Measurements from ENCODE around the gene PDC. TPM values are rescaled to one million over a fixed set of nuclear protein-coding genes. Genes with fewer than 3 reads are reported as not detected.

The PDC gene
- total RNA-seq, 1 experiment from 2014 or later: not detected

- Mint-ChIP-seq H3K27ac (ENCODE audit: unreplicated experiment) (no peak overlapping the region), H3K9me3 (ENCODE audit: unreplicated experiment) (peaks cover 6% of the 10 kb centered on the region), H3K36me3 (ENCODE audit: insufficient read depth, unreplicated experiment) (no peaks in the 10 kb centered on the region), H3K4me1 (ENCODE audit: low read depth, unreplicated experiment) (peaks cover 19% of the 10 kb centered on the region), H3K27me3 (ENCODE audit: insufficient read depth, unreplicated experiment) (no peaks in the 10 kb centered on the region), H3K4me3 (ENCODE audit: unreplicated experiment) (no peak overlapping the region)
- POLR2A ChIA-PET: no interaction called here
- H3K9me3 ChIP-seq: no peaks in the 10 kb centered on the region
- CTCF ChIA-PET: no interaction called here
- H3K27me3 ChIP-seq (replicated peaks; ENCODE audit: control insufficient read depth, insufficient read depth, low read length): no peaks in the 10 kb centered on the region
- no TSS peak for BruUV-seq (replicated peaks)
- H3K4me1 ChIP-seq: peaks cover 10% of the 10 kb centered on the region; the same call in 1 of the 2 replicates
- TF ChIP-seq CTCF (IDR thresholded peaks at IDR 0.05; ENCODE audit: insufficient read depth in 1 of 2, low read depth in 1 of 2, low read length in 1 of 2, severe bottlenecking in 1 of 2, unreplicated experiment in 1 of 2): no peak
- H3K36me3 ChIP-seq (ENCODE audit: control insufficient read depth, insufficient read depth, low read length): no peaks in the 10 kb centered on the region
- DNase-seq: no peak
- intact Hi-C loops (cut with micrococcal nuclease; ENCODE audit: unreplicated experiment): no loop called here
- no peak overlapping the region for H3K4me3 ChIP-seq (ENCODE audit: low read depth, low read length)
These were observed 22.3 kb downstream of the PDC start for GRCh38 chr1:186438567-186438966.

- Mint-ChIP-seq H3K27me3 (ENCODE audit: insufficient read depth, unreplicated experiment) (no peaks in the 10 kb centered on the region), H3K4me1 (ENCODE audit: low read depth, unreplicated experiment) (peaks cover 3% of the 10 kb centered on the region), H3K4me3 (ENCODE audit: unreplicated experiment) (no peak overlapping the region), H3K36me3 (ENCODE audit: insufficient read depth, unreplicated experiment) (no peaks in the 10 kb centered on the region), H3K9me3 (ENCODE audit: unreplicated experiment) (peaks cover 6% of the 10 kb centered on the region), H3K27ac (ENCODE audit: unreplicated experiment) (no peak overlapping the region)
- ChIA-PET POLR2A (no interaction called here), CTCF (no interaction called here)
- DNase-seq: no peak
- no peak for TF ChIP-seq CTCF (IDR thresholded peaks at IDR 0.05; ENCODE audit: insufficient read depth in 1 of 2, low read depth in 1 of 2, low read length in 1 of 2, severe bottlenecking in 1 of 2, unreplicated experiment in 1 of 2)
- intact Hi-C loops (cut with micrococcal nuclease; ENCODE audit: unreplicated experiment): no loop called here
- Histone ChIP-seq H3K4me1 (no peaks in the 10 kb centered on the region), H3K27me3 (replicated peaks; ENCODE audit: control insufficient read depth, insufficient read depth, low read length) (no peaks in the 10 kb centered on the region), H3K9me3 (no peaks in the 10 kb centered on the region), H3K4me3 (ENCODE audit: low read depth, low read length) (no peak overlapping the region), H3K36me3 (ENCODE audit: control insufficient read depth, insufficient read depth, low read length) (no peaks in the 10 kb centered on the region)
- BruUV-seq (replicated peaks): no TSS peak
These were observed 25.6 kb downstream of the PDC start for GRCh38 chr1:186435336-186435735.

- no peak for DNase-seq
- Mint-ChIP-seq H3K9me3 (ENCODE audit: unreplicated experiment) (no peaks in the 10 kb centered on the region), H3K27ac (ENCODE audit: unreplicated experiment) (no peak overlapping the region), H3K36me3 (ENCODE audit: insufficient read depth, unreplicated experiment) (no peaks in the 10 kb centered on the region), H3K4me1 (ENCODE audit: low read depth, unreplicated experiment) (no peaks in the 10 kb centered on the region), H3K4me3 (ENCODE audit: unreplicated experiment) (no peak overlapping the region), H3K27me3 (ENCODE audit: insufficient read depth, unreplicated experiment) (no peaks in the 10 kb centered on the region)
- ChIA-PET CTCF (no interaction called here), POLR2A (no interaction called here)
- intact Hi-C loops (cut with micrococcal nuclease; ENCODE audit: unreplicated experiment): no loop called here
- BruUV-seq (replicated peaks): no TSS peak
- no peak for TF ChIP-seq CTCF (IDR thresholded peaks at IDR 0.05; ENCODE audit: insufficient read depth in 1 of 2, low read depth in 1 of 2, low read length in 1 of 2, severe bottlenecking in 1 of 2, unreplicated experiment in 1 of 2)
- H3K4me1 ChIP-seq: no peaks in the 10 kb centered on the region
- H3K36me3 ChIP-seq (ENCODE audit: control insufficient read depth, insufficient read depth, low read length): no peaks in the 10 kb centered on the region
- no peaks in the 10 kb centered on the region for H3K9me3 ChIP-seq
- H3K27me3 ChIP-seq (replicated peaks; ENCODE audit: control insufficient read depth, insufficient read depth, low read length): no peaks in the 10 kb centered on the region
- no peak overlapping the region for H3K4me3 ChIP-seq (ENCODE audit: low read depth, low read length)
These were observed 31.9 kb downstream of the PDC start for GRCh38 chr1:186429017-186429416.
